ENCODE data around the gene LILRB5.
"Not testable (repeated sequence)": the region's sequence is repeated elsewhere in the genome, so short reads cannot be mapped to it uniquely, and the experiment has no call there.

Gene LILRB5

GRCh38 chr19:54209811-54210494, 47.1 kb downstream of the LILRB5 start:
- H3K9ac ChIP-seq (ENCODE audit: low read length): no peak overlapping the region
- no peak overlapping the region for H3K27ac ChIP-seq (ENCODE audit: low read depth, low read length)
- H3K27me3 ChIP-seq (ENCODE audit: control insufficient read depth, insufficient read depth, low read length): no peaks in the 10 kb centered on the region
- no peak overlapping the region for H3K4me3 ChIP-seq (ENCODE audit: low read depth, low read length)
- H3K4me1 ChIP-seq (ENCODE audit: control insufficient read depth, insufficient read depth, low read length): peaks cover 14% of the 10 kb centered on the region; the same call in 1 of the 2 replicates
- peaks cover 41% of the 10 kb centered on the region for H3K36me3 ChIP-seq (ENCODE audit: control insufficient read depth, insufficient read depth, low read length)
- peaks cover 2% of the 10 kb centered on the region; the same call in 1 of the 2 replicates for H3K9me3 ChIP-seq (ENCODE audit: control insufficient read depth, insufficient read depth, low read depth, low read length)

GRCh38 chr19:54209058-54209810, 47.8 kb downstream of the LILRB5 start:
- Histone ChIP-seq H3K4me3 (ENCODE audit: low read depth, low read length) (no peak overlapping the region), H3K27ac (ENCODE audit: low read depth, low read length) (no peak overlapping the region), H3K36me3 (ENCODE audit: control insufficient read depth, insufficient read depth, low read length) (peaks cover 48% of the 10 kb centered on the region), H3K9me3 (ENCODE audit: control insufficient read depth, insufficient read depth, low read depth, low read length) (no peaks in the 10 kb centered on the region), H3K9ac (ENCODE audit: low read length) (no peak overlapping the region), H3K4me1 (ENCODE audit: control insufficient read depth, insufficient read depth, low read length) (peaks cover 17% of the 10 kb centered on the region), H3K27me3 (ENCODE audit: control insufficient read depth, insufficient read depth, low read length) (no peaks in the 10 kb centered on the region)

GRCh38 chr19:54208784-54209057, 48.4 kb downstream of the LILRB5 start:
- H3K4me1 ChIP-seq (ENCODE audit: control insufficient read depth, insufficient read depth, low read length): peaks cover 20% of the 10 kb centered on the region
- H3K27me3 ChIP-seq (ENCODE audit: control insufficient read depth, insufficient read depth, low read length): no peaks in the 10 kb centered on the region
- no peak overlapping the region for H3K4me3 ChIP-seq (ENCODE audit: low read depth, low read length)
- H3K9me3 ChIP-seq (ENCODE audit: control insufficient read depth, insufficient read depth, low read depth, low read length): no peaks in the 10 kb centered on the region
- no peak overlapping the region for H3K9ac ChIP-seq (ENCODE audit: low read length)
- H3K27ac ChIP-seq (ENCODE audit: low read depth, low read length): no peak overlapping the region
- H3K36me3 ChIP-seq (ENCODE audit: control insufficient read depth, insufficient read depth, low read length): peaks cover 52% of the 10 kb centered on the region

GRCh38 chr19:54207983-54208783, 48.9 kb downstream of the LILRB5 start:
- Histone ChIP-seq H3K27ac (ENCODE audit: low read depth, low read length) (no peak overlapping the region; the same call in 1 of the 2 replicates), H3K9ac (ENCODE audit: low read length) (peak overlapping the region; percentile 18), H3K9me3 (ENCODE audit: control insufficient read depth, insufficient read depth, low read depth, low read length) (no peaks in the 10 kb centered on the region), H3K4me1 (ENCODE audit: control insufficient read depth, insufficient read depth, low read length) (peaks cover 22% of the 10 kb centered on the region), H3K36me3 (ENCODE audit: control insufficient read depth, insufficient read depth, low read length) (peaks cover 57% of the 10 kb centered on the region), H3K27me3 (ENCODE audit: control insufficient read depth, insufficient read depth, low read length) (no peaks in the 10 kb centered on the region), H3K4me3 (ENCODE audit: low read depth, low read length) (no peak overlapping the region)

GRCh38 chr19:54207676-54207982, 49.4 kb downstream of the LILRB5 start:
- H3K9ac ChIP-seq (ENCODE audit: low read length): no peak overlapping the region
- no peak overlapping the region for H3K27ac ChIP-seq (ENCODE audit: low read depth, low read length)
- H3K4me3 ChIP-seq (ENCODE audit: low read depth, low read length): no peak overlapping the region
- H3K27me3 ChIP-seq (ENCODE audit: control insufficient read depth, insufficient read depth, low read length): no peaks in the 10 kb centered on the region
- peaks cover 63% of the 10 kb centered on the region for H3K36me3 ChIP-seq (ENCODE audit: control insufficient read depth, insufficient read depth, low read length)
- H3K4me1 ChIP-seq (ENCODE audit: control insufficient read depth, insufficient read depth, low read length): peaks cover 28% of the 10 kb centered on the region
- H3K9me3 ChIP-seq (ENCODE audit: control insufficient read depth, insufficient read depth, low read depth, low read length): no peaks in the 10 kb centered on the region

GRCh38 chr19:54207193-54207592, 49.9 kb downstream of the LILRB5 start:
- not testable (repeated sequence) for H3K27ac ChIP-seq (ENCODE audit: low read depth, low read length)
- H3K36me3 ChIP-seq (ENCODE audit: control insufficient read depth, insufficient read depth, low read length): peaks cover 67% of the 10 kb centered on the region

GRCh38 chr19:54206831-54207177, 50.3 kb downstream of the LILRB5 start:
- Histone ChIP-seq H3K9me3 (ENCODE audit: control insufficient read depth, insufficient read depth, low read depth, low read length) (no peaks in the 10 kb centered on the region), H3K36me3 (ENCODE audit: control insufficient read depth, insufficient read depth, low read length) (peaks cover 71% of the 10 kb centered on the region), H3K9ac (ENCODE audit: low read length) (no peak overlapping the region), H3K27me3 (ENCODE audit: control insufficient read depth, insufficient read depth, low read length) (no peaks in the 10 kb centered on the region), H3K4me1 (ENCODE audit: control insufficient read depth, insufficient read depth, low read length) (peaks cover 34% of the 10 kb centered on the region), H3K27ac (ENCODE audit: low read depth, low read length) (no peak overlapping the region), H3K4me3 (ENCODE audit: low read depth, low read length) (no peak overlapping the region)

More at GRCh38 chr19:54207193-54207592, 49.9 kb downstream of the LILRB5 start:
- H3K4me3 ChIP-seq (ENCODE audit: low read depth, low read length); H3K9ac ChIP-seq (ENCODE audit: low read length); H3K27me3 ChIP-seq (ENCODE audit: control insufficient read depth, insufficient read depth, low read length); H3K9me3 ChIP-seq (ENCODE audit: control insufficient read depth, insufficient read depth, low read depth, low read length): not testable (repeated sequence)
- peaks cover 32% of the 10 kb centered on the region for H3K4me1 ChIP-seq (ENCODE audit: control insufficient read depth, insufficient read depth, low read length)

- Histone ChIP-seq H3K27me3 (ENCODE audit: control insufficient read depth, insufficient read depth, low read length) (no peaks in the 10 kb centered on the region), H3K4me1 (ENCODE audit: control insufficient read depth, insufficient read depth, low read length) (peaks cover 38% of the 10 kb centered on the region), H3K27ac (ENCODE audit: low read depth, low read length) (no peak overlapping the region), H3K4me3 (ENCODE audit: low read depth, low read length) (no peak overlapping the region), H3K9me3 (ENCODE audit: control insufficient read depth, insufficient read depth, low read depth, low read length) (no peaks in the 10 kb centered on the region), H3K9ac (ENCODE audit: low read length) (no peak overlapping the region), H3K36me3 (ENCODE audit: control insufficient read depth, insufficient read depth, low read length) (peaks cover 75% of the 10 kb centered on the region)
Measured at GRCh38 chr19:54206030-54206830, 50.8 kb downstream of the LILRB5 start.

GRCh38 chr19:54204767-54205468, 52.2 kb downstream of the LILRB5 start:
- peak overlapping the region; percentile 19; the same call in 1 of the 2 replicates for H3K4me3 ChIP-seq (ENCODE audit: low read depth, low read length)
- H3K9ac ChIP-seq (ENCODE audit: low read length): no peak overlapping the region
- H3K4me1 ChIP-seq (ENCODE audit: control insufficient read depth, insufficient read depth, low read length): peaks cover 38% of the 10 kb centered on the region
- H3K9me3 ChIP-seq (ENCODE audit: control insufficient read depth, insufficient read depth, low read depth, low read length): no peaks in the 10 kb centered on the region
- peaks cover 76% of the 10 kb centered on the region for H3K36me3 ChIP-seq (ENCODE audit: control insufficient read depth, insufficient read depth, low read length)
- H3K27ac ChIP-seq (ENCODE audit: low read depth, low read length): no peak overlapping the region
- no peaks in the 10 kb centered on the region for H3K27me3 ChIP-seq (ENCODE audit: control insufficient read depth, insufficient read depth, low read length)

- Histone ChIP-seq H3K27me3 (ENCODE audit: control insufficient read depth, insufficient read depth, low read length) (no peaks in the 10 kb centered on the region), H3K36me3 (ENCODE audit: control insufficient read depth, insufficient read depth, low read length) (peaks cover 73% of the 10 kb centered on the region), H3K9ac (ENCODE audit: low read length) (peak overlapping the region; percentile 93), H3K9me3 (ENCODE audit: control insufficient read depth, insufficient read depth, low read depth, low read length) (no peaks in the 10 kb centered on the region), H3K27ac (ENCODE audit: low read depth, low read length) (no peak overlapping the region), H3K4me1 (ENCODE audit: control insufficient read depth, insufficient read depth, low read length) (peaks cover 36% of the 10 kb centered on the region), H3K4me3 (ENCODE audit: low read depth, low read length) (peak overlapping the region; percentile 76)
Measured at GRCh38 chr19:54203151-54203611, 53.9 kb downstream of the LILRB5 start.
